ENCODE measurements around the gene COA1. TPM values are rescaled to one million over a fixed set of nuclear protein-coding genes. Genes with fewer than 3 reads are reported as not detected.
"Not testable (repeated sequence)": the region's sequence is repeated elsewhere in the genome, so short reads cannot be mapped to it uniquely, and the experiment has no call there.

COA1 gene, protein sequence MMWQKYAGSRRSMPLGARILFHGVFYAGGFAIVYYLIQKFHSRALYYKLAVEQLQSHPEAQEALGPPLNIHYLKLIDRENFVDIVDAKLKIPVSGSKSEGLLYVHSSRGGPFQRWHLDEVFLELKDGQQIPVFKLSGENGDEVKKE
- total RNA-seq = 41.6 and 50.0 TPM in 2 replicates

DNA sequence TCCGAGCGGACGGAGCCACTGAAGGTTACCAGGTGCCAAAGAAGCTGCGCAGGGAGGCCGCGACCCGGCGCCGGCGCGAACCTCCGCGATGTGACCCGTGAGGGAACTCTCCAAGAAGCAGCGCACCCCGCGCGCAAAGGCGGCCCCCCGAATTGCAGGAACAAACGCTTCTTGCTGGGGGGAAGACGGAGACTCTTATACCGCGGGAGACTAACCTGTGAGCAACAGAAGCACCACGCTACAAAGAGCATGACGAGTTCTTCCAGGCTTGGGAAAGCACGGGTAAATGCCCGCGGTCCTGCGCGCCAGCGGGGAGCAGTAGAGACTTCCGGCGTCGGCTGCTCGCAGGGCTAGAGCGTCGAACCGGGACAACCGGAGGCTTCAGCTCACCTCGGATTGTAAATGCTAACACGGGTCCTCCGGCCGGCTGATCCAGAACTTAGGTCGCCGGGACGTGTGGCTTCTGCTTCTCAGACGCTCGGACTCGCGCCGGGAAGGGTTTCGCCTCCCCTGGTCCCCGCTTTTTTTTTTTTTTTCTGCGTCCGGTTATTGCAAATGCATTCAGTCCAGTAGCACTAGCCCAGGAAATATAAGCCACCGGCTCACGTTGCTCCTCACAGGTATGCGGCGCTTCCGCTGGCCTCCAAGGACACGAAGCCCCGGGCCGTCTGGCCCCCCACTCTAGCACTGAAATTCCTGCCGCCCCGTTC, at the start of gene COA1:
COA1 (minus strand) TSS at position 310 of the 710 bp plus-strand sequence. CDS start 80,909 bp downstream, outside the sequence.
- H3K4me3 ChIP-seq (ENCODE audit: low read depth, low read length) = peak within 1 kb of the TSS; percentile 54
- TF ChIP-seq, protein P1, sequence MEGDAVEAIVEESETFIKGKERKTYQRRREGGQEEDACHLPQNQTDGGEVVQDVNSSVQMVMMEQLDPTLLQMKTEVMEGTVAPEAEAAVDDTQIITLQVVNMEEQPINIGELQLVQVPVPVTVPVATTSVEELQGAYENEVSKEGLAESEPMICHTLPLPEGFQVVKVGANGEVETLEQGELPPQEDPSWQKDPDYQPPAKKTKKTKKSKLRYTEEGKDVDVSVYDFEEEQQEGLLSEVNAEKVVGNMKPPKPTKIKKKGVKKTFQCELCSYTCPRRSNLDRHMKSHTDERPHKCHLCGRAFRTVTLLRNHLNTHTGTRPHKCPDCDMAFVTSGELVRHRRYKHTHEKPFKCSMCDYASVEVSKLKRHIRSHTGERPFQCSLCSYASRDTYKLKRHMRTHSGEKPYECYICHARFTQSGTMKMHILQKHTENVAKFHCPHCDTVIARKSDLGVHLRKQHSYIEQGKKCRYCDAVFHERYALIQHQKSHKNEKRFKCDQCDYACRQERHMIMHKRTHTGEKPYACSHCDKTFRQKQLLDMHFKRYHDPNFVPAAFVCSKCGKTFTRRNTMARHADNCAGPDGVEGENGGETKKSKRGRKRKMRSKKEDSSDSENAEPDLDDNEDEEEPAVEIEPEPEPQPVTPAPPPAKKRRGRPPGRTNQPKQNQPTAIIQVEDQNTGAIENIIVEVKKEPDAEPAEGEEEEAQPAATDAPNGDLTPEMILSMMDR (IDR thresholded peaks at IDR 0.05; ENCODE audit: insufficient read depth, low read length, severe bottlenecking) = peak; percentile 17
- no peaks in the 10 kb centered on the region for H3K27me3 ChIP-seq (ENCODE audit: control insufficient read depth, insufficient read depth, low read length)
- FAIRE-seq (peak; percentile 36), DNase-seq (ENCODE audit: low read depth) (peak; percentile 86)
- no peaks in the 10 kb centered on the region for H3K36me3 ChIP-seq (ENCODE audit: control insufficient read depth, insufficient read depth, low read length)

DNA sequence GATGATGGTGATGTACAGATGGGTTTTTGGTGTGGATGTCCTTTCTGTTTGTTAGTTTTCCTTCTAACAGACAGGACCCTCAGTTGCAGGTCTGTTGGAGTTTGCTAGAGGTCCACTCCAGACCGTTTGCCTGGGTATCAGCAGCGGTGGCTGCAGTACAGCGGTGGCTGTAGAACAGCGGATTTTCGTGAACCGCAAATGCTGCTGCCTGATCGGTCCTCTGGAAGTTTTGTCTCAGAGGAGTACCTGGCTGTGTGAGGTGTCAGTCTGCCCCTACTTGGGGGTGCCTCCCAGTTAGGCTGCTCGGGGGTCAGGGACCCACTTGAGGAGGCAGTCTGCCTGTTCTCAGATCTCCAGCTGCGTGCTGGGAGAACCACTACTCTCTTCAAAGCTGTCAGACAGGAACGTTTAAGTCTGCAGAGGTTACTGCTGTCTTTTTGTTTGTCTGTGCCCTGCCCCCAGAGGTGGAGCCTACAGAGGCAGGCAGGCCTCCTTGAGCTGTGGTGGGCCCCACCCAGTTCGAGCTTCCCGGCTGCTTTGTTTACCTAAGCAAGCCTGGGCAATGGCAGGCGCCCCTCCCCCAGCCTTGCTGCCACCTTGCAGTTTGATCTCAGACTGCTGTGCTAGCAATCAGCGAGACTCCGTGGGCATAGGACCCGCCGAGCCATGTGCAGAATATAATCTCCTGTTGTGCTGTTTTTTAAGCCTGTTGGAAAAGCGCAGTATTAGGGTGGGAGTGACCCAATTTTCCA, 49.1 kb upstream of the COA1 start:
- FAIRE-seq; H3K27me3 ChIP-seq (ENCODE audit: control insufficient read depth, insufficient read depth, low read length); DNase-seq (ENCODE audit: low read depth); H3K36me3 ChIP-seq (ENCODE audit: control insufficient read depth, insufficient read depth, low read length); H3K4me3 ChIP-seq (ENCODE audit: low read depth, low read length): not testable (repeated sequence)

DNA sequence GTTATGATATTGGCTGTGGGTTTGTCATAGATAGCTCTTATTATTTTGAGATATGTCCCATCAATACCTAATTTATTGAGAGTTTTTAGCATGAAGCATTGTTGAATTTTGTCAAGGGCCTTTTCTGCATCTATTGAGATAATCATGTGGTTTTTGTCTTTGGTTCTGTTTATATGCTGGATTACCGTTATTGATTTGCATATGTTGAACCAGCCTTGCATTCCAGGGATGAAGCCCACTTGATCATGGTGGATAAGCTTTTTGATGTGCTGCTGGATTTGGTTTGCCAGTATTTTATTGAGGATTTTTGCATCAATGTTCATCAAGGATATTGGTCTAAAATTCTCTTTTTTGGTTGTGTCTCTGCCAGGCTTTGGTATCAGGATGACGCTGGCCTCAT, 45.9 kb upstream of the COA1 start:
- not testable (repeated sequence) for H3K27me3 ChIP-seq (ENCODE audit: control insufficient read depth, insufficient read depth, low read length); H3K4me3 ChIP-seq (ENCODE audit: low read depth, low read length); H3K36me3 ChIP-seq (ENCODE audit: control insufficient read depth, insufficient read depth, low read length); FAIRE-seq; DNase-seq (ENCODE audit: low read depth)

DNA sequence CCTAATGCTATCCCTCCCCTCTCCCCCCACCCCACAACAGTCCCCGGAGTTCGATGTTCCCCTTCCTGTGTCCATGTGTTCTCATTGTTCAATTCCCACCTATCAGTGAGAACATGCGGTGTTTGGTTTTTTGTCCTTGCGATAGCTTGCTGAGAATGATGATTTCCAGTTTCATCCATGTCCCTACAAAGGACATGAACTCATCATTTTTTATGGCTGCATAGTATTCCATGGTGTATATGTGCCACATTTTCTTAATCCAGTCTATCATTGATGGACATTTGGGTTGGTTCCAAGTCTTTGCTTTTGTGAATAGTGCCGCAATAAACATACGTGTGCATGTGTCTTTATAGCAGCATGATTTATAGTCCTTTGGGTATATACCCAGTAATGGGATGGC, 43.9 kb upstream of the COA1 start:
- not testable (repeated sequence) for H3K4me3 ChIP-seq (ENCODE audit: low read depth, low read length); DNase-seq (ENCODE audit: low read depth); H3K36me3 ChIP-seq (ENCODE audit: control insufficient read depth, insufficient read depth, low read length); H3K27me3 ChIP-seq (ENCODE audit: control insufficient read depth, insufficient read depth, low read length); FAIRE-seq

DNA sequence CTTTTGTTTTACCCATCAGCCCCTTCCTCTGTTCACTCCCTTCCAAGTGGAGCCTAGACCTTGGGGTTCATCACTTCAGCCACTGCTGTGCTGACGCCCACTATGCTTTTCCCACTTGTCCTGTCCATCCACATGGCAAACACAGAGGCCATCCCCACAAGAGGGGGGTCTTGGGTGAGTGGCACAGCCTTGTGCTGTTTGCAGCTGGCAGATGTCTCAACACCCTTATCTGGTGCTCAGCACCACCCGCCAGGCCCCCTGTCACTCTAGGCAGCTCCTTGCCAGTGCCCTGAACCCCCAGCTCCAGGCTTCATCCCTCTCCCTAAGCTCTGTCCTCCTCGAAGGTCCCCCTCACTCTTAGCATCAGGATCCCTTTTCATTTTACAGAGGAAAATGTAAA, 42.2 kb upstream of the COA1 start:
- Histone ChIP-seq H3K27me3 (ENCODE audit: control insufficient read depth, insufficient read depth, low read length) (no peaks in the 10 kb centered on the region), H3K36me3 (ENCODE audit: control insufficient read depth, insufficient read depth, low read length) (peaks cover 5% of the 10 kb centered on the region), H3K4me3 (ENCODE audit: low read depth, low read length) (no peak overlapping the region)
- TF ChIP-seq, protein P1 (IDR thresholded peaks at IDR 0.05; ENCODE audit: insufficient read depth, low read length, severe bottlenecking) = no peak
- DNase-seq (ENCODE audit: low read depth) = no peak
- no peak for FAIRE-seq

DNA sequence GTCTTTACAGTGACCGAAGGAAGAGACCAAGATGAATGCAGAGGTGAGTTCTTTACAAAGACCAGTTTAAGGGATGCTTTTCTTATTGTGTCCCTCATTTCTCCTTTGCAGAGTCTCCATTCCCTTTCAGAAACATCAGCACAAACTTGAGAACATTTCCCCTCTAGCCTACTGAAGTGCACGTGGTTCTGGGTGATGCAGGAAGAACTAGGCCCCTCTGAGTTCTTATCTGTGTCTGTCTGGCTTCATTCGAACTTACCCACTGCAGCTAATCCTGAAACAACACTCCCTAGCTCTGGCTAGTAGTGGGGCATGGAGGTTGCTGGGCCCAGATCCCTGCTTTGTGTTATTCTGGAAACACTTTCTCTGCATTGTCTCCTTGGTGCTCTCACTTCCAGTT, 41.8 kb upstream of the COA1 start:
- TF ChIP-seq, protein P1 (IDR thresholded peaks at IDR 0.05; ENCODE audit: insufficient read depth, low read length, severe bottlenecking) = no peak
- FAIRE-seq (no peak), DNase-seq (ENCODE audit: low read depth) (no peak)
- no peak overlapping the region for H3K4me3 ChIP-seq (ENCODE audit: low read depth, low read length)
- H3K27me3 ChIP-seq (ENCODE audit: control insufficient read depth, insufficient read depth, low read length) = no peaks in the 10 kb centered on the region
- peaks cover 5% of the 10 kb centered on the region for H3K36me3 ChIP-seq (ENCODE audit: control insufficient read depth, insufficient read depth, low read length)

DNA sequence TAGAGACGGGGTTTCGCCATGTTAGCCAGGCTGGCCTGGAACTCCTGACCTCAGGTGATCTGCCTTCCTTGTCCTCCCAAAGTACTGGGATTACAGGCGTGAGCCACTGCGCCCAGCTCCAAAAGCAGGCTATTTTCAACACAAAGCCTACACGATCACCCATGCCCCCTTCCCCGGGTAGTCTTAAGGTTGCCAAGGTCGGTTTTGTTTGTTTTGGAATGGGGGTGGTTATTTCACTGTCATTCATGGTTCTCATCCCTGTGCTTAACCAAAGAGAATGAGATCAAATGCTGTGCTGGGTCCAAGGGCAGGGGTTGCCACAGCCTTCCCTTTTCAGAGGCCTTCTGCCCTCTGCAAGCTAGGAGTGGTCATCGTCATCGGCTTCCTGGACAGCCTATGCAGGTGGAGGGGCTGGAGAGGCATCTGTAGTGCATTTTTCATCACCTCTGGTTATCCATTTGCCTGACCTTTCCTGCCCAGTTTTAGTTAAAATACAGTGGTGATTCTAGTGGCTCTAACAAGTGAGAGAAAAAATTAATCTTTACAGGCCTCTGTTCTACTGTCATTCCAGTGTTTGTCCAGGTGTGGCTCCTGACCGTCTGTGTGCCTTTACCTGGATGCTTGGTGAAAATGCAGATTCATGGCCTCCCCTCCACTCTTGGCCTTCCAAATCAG, 40.6 kb upstream of the COA1 start:
- Histone ChIP-seq H3K4me3 (ENCODE audit: low read depth, low read length) (no peak overlapping the region), H3K27me3 (ENCODE audit: control insufficient read depth, insufficient read depth, low read length) (no peaks in the 10 kb centered on the region), H3K36me3 (ENCODE audit: control insufficient read depth, insufficient read depth, low read length) (peaks cover 5% of the 10 kb centered on the region)
- TF ChIP-seq, protein P1 (IDR thresholded peaks at IDR 0.05; ENCODE audit: insufficient read depth, low read length, severe bottlenecking) = no peak
- FAIRE-seq (no peak), DNase-seq (ENCODE audit: low read depth) (no peak)
